PFSK-1 (cell line): ENCODE measurements around the gene KIF5C.

Experiments used
- FOXP2 ChIP-seq: optimal IDR thresholded peaks from 2 replicates; pipeline ENCODE3; 2011; ENCODE audit warnings: borderline replicate concordance, control low read depth, inconsistent platforms; ENCODE audit not compliant: insufficient read depth; ENCODE audit errors: extremely low read length, extremely low read depth
- POLR2AphosphoS5 ChIP-seq: IDR thresholded peaks from 2 replicates; pipeline ENCODE4 v1.6.1; 2012; ENCODE audit warnings: low read depth, mild to moderate bottlenecking, control low read depth, low read length, moderate library complexity
- SIN3A ChIP-seq: IDR thresholded peaks from 2 replicates; pipeline ENCODE4 v1.6.1; 2012; ENCODE audit warnings: mild to moderate bottlenecking, low read length, moderate library complexity, borderline replicate concordance; ENCODE audit not compliant: insufficient read depth
- TAF1 ChIP-seq: IDR thresholded peaks from 2 replicates; pipeline ENCODE4 v1.6.1; 2012; ENCODE audit warnings: low read length, control low read depth, borderline replicate concordance; ENCODE audit not compliant: insufficient read depth
- TF ChIP-seq, protein P1 (sequence below), 2 experiments: IDR thresholded peaks; 2 replicates each; pipeline versions ENCODE4 v1.6.1 to v1.8.0; 2011 to 2012; ENCODE audit warnings: low read depth in 2 of 2, low read length in 2 of 2, control low read depth in 1 of 2, inconsistent platforms in 1 of 2, mild to moderate bottlenecking in 1 of 2, moderate library complexity in 1 of 2; ENCODE audit not compliant: insufficient read depth in 1 of 2

The KIF5C gene

DNA sequence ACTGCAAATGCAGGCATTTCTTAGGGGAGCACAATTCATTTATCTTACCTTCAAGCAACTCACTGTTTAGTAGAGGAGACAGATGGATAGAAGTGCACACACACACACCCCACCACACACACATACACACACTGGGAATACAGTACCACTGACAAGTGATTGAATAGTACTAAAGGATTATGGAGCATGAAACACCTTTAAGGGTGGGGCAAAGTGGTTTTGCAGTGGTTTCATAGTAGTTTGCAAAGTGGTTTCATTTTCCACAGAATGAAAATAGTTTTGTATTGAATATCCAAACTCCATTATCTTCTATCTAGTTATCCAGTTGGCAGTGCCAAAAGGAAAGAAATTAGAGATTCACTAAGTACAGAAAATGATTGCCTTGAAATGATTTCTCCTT is 18.9 kb downstream of the KIF5C start:
- TF ChIP-seq POLR2AphosphoS5 (no peak), TAF1 (no peak)
- TF ChIP-seq, protein P1, sequence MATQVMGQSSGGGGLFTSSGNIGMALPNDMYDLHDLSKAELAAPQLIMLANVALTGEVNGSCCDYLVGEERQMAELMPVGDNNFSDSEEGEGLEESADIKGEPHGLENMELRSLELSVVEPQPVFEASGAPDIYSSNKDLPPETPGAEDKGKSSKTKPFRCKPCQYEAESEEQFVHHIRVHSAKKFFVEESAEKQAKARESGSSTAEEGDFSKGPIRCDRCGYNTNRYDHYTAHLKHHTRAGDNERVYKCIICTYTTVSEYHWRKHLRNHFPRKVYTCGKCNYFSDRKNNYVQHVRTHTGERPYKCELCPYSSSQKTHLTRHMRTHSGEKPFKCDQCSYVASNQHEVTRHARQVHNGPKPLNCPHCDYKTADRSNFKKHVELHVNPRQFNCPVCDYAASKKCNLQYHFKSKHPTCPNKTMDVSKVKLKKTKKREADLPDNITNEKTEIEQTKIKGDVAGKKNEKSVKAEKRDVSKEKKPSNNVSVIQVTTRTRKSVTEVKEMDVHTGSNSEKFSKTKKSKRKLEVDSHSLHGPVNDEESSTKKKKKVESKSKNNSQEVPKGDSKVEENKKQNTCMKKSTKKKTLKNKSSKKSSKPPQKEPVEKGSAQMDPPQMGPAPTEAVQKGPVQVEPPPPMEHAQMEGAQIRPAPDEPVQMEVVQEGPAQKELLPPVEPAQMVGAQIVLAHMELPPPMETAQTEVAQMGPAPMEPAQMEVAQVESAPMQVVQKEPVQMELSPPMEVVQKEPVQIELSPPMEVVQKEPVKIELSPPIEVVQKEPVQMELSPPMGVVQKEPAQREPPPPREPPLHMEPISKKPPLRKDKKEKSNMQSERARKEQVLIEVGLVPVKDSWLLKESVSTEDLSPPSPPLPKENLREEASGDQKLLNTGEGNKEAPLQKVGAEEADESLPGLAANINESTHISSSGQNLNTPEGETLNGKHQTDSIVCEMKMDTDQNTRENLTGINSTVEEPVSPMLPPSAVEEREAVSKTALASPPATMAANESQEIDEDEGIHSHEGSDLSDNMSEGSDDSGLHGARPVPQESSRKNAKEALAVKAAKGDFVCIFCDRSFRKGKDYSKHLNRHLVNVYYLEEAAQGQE (IDR thresholded peaks at IDR 0.05; ENCODE audit: insufficient read depth in 1 of 2, low read depth in 2 of 2, low read length in 2 of 2), result no peak

DNA sequence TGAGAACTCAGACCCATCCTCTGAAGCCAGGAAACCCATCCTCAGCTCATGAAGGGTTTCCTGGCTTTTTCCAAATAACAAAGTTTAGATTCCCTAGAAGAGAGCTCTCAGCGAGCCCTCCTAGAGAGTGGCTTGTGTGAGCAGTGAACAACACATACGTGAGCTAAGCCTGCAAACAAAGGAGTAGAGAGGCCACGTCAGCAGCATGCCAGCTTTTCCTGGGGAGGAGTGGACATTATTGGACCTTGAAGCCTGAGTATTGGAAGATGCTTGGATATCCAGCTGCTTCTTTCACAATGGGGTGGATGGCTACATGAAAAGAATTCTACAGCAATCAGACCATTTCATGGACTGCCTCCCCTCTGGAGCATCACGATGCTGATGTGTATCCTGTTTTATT is 21.1 kb downstream of the KIF5C start:
- TF ChIP-seq, protein P1 (IDR thresholded peaks at IDR 0.05; ENCODE audit: insufficient read depth in 1 of 2, low read depth in 2 of 2, low read length in 2 of 2), result no peak
- no peak for TF ChIP-seq FOXP2
- TF ChIP-seq POLR2AphosphoS5, result no peak
- TF ChIP-seq SIN3A, result no peak
- TF ChIP-seq TAF1, result no peak

DNA sequence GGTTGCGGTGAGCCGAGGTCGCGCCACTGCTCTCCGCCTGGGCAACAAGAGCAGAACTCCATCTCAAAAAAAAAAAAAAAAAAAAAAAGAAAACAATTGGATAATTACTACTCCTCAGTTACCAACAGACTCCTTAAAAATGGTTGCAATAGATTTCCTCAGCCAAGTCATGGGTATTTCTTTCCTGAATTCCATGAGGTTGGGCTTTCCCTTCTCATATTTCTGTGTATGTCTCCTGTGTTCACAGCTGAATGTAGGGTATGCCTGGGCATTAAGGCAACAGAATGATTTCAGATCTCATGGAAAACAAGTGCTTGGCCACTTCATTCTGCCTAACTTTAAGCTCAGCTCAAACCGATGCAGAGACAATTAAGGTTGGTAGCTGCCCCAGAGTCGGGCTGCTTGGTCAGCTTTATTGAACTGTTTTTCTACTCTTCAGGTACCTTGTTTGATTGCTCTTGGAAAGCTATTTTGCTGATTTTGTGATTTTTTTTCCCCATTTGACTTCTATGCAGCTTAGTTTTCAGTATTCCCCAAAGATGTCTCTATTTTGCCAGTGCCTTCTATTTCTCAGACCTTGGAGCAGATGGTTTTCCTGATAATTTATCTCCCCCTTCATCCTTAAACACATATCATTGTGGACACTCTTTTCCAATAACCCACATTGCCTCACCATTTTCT is 24.8 kb downstream of the KIF5C start:
- TF ChIP-seq POLR2AphosphoS5 (no peak), FOXP2 (no peak), TAF1 (no peak), SIN3A (no peak)
- TF ChIP-seq, protein P1 (IDR thresholded peaks at IDR 0.05; ENCODE audit: insufficient read depth in 1 of 2, low read depth in 2 of 2, low read length in 2 of 2), result no peak

DNA sequence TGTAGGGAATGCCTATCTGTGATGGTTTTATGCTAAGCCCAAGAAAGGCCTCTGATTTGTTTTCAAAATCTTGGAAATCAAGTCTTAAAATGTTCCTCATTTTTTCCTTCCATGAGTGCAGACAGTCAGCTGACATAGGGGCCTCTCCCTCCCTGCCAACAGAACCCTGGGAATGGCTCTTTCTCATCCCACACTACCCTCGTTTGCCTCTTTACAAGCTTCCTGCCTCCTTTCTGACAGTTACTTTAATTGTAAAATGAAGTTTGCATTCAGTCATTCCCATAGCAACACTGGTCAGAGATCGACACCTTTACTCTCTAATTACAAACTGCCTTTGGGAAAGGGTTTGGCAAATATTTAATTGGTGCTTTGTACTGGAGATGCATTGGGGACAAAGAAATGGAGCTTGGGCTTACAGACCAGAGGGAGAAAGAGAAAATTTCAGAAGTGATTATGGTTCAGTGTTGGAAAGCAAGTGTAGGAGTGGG is 25.4 kb downstream of the KIF5C start:
- TF ChIP-seq SIN3A (no peak), FOXP2 (no peak), POLR2AphosphoS5 (no peak), TAF1 (no peak)
- TF ChIP-seq, protein P1 (IDR thresholded peaks at IDR 0.05; ENCODE audit: insufficient read depth in 1 of 2, low read depth in 2 of 2, low read length in 2 of 2), result no peak

DNA sequence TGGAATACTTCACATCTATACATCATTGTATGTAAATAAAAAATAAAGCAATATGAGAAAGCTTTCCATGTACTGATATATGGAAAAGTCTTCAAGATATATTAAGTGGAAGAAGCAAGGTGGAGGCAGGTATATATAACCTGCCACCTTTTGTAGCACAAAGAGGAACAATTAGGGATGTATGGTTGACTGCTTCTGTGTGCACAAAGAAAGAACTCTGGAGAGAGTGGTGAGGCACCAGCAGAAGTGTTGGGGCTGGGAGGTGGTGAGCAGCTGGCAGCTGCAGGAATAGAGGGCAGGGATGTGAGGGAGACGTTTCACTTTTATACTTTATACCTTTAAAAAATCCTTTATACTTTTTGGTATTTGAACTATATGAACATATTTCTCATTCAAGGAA is 26.1 kb downstream of the KIF5C start:
- TF ChIP-seq FOXP2 (no peak), POLR2AphosphoS5 (no peak), SIN3A (no peak), TAF1 (no peak)
- TF ChIP-seq, protein P1 (IDR thresholded peaks at IDR 0.05; ENCODE audit: insufficient read depth in 1 of 2, low read depth in 2 of 2, low read length in 2 of 2), result no peak
